Liver (tissue), 3 donors: ENCODE results near the gene IKZF3.

Experiments
- CTCF ChIP-seq: fragments of 150-350 bp; IDR thresholded peaks from 2 replicates; pipeline ENCODE4 v1.5.1; 2017; ENCODE audit warnings: improper control_type of control experiment, low read depth, low read length; ENCODE audit not compliant: missing input control
- EGR1 ChIP-seq, 2 donors: IDR thresholded peaks; 2 replicates each; pipeline ENCODE4 v1.6.1; 2016 to 2018; ENCODE audit warnings: antibody characterized with exemption in 2 of 2, low read depth in 2 of 2
- FOXA1 ChIP-seq: IDR thresholded peaks from 2 replicates; pipeline ENCODE4 v1.6.1; 2016; ENCODE audit warnings: antibody characterized with exemption
- HNF4G ChIP-seq: IDR thresholded peaks from 2 replicates; pipeline ENCODE4 v1.6.1; 2016; ENCODE audit warnings: antibody characterized with exemption
- JUND ChIP-seq, 2 donors: IDR thresholded peaks; 2 replicates each; pipeline ENCODE4 v1.6.1; 2016; ENCODE audit warnings: antibody characterized with exemption in 2 of 2
- MAX ChIP-seq: IDR thresholded peaks from 2 replicates; pipeline ENCODE4 v1.6.1; 2016; ENCODE audit warnings: antibody characterized with exemption
- RAD21 ChIP-seq, 2 donors: IDR thresholded peaks; 2 replicates each; pipeline ENCODE4 v1.6.1; 2016; ENCODE audit warnings: antibody characterized with exemption in 2 of 2, mild to moderate bottlenecking in 2 of 2
- RXRA ChIP-seq, 2 donors: IDR thresholded peaks; 2 replicates each; pipeline ENCODE4 v1.6.1; 2017 to 2018; ENCODE audit warnings: antibody characterized with exemption in 2 of 2, mild to moderate bottlenecking in 1 of 2
- TAF1 ChIP-seq: conservative IDR thresholded peaks from 2 replicates; pipeline ENCODE4 v1.6.1; 2016; ENCODE audit warnings: antibody characterized with exemption, mild to moderate bottlenecking
- YY1 ChIP-seq: IDR thresholded peaks from 2 replicates; pipeline ENCODE4 v1.6.1; 2016; ENCODE audit warnings: antibody characterized with exemption, mild to moderate bottlenecking
- ZBTB33 ChIP-seq: IDR thresholded peaks from 2 replicates; pipeline ENCODE4 v1.6.1; 2016; ENCODE audit warnings: antibody characterized with exemption
- TF ChIP-seq, protein P1 (sequence below): IDR thresholded peaks from 2 replicates; pipeline ENCODE4 v1.6.1; 2016; ENCODE audit warnings: antibody characterized with exemption, mild to moderate bottlenecking
- TF ChIP-seq, protein P2 (sequence below): IDR thresholded peaks from 2 replicates; pipeline ENCODE4 v1.6.1; 2016; ENCODE audit warnings: antibody characterized with exemption
- donor health status: healthy.
- donor health status: healthy.

DNA sequence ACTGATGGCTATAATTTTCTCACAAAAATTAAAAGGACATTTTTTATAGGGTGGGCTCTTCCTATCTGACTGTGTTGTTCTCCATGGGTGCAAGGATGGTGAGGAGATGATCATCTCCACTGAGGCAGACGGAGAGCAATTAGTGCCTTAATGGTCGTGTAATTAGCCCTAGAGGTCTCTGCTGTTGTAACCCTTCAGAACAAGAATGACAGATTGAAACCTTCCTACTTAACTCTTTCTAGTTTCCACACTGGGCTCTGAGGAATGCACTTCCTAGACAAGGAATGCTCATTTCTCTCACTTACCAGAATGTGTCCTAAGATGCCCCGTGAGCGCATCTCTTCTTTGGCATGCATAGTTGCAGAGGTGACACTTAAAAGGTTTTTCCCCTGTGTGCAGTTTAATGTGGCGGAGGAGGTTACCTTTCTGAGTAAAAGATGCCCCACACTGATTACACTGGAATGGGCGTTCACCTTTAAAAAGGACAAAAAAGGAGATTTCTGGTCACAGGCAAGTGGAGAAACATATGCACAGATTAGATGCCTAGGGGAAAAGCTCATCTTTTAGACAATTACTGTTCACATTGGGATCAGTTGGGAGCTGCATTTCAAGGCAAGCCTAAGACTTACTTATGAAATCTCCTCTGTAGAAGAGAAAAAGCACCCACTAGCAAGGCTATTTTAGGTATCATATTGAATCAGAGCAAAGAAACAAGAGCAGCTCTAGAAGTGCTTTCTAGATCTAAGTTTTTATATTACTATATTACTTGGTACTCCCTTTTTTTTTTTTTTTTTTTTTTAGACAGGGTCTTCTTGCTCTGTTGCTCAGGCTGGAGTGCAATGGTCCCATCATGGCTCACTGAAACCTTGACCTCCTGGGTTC is 72.8 kb downstream of the IKZF3 start:
- TF ChIP-seq CTCF (no peak), TAF1 (no peak), JUND (IDR thresholded peaks at IDR 0.05) (no peak), MAX (no peak), HNF4G (no peak), RXRA (IDR thresholded peaks at IDR 0.05) (no peak), FOXA1 (no peak), RAD21 (IDR thresholded peaks at IDR 0.05) (no peak), YY1 (no peak), ZBTB33 (no peak), EGR1 (IDR thresholded peaks at IDR 0.05; ENCODE audit: low read depth in 2 of 2) (no peak)
- TF ChIP-seq, protein P1, sequence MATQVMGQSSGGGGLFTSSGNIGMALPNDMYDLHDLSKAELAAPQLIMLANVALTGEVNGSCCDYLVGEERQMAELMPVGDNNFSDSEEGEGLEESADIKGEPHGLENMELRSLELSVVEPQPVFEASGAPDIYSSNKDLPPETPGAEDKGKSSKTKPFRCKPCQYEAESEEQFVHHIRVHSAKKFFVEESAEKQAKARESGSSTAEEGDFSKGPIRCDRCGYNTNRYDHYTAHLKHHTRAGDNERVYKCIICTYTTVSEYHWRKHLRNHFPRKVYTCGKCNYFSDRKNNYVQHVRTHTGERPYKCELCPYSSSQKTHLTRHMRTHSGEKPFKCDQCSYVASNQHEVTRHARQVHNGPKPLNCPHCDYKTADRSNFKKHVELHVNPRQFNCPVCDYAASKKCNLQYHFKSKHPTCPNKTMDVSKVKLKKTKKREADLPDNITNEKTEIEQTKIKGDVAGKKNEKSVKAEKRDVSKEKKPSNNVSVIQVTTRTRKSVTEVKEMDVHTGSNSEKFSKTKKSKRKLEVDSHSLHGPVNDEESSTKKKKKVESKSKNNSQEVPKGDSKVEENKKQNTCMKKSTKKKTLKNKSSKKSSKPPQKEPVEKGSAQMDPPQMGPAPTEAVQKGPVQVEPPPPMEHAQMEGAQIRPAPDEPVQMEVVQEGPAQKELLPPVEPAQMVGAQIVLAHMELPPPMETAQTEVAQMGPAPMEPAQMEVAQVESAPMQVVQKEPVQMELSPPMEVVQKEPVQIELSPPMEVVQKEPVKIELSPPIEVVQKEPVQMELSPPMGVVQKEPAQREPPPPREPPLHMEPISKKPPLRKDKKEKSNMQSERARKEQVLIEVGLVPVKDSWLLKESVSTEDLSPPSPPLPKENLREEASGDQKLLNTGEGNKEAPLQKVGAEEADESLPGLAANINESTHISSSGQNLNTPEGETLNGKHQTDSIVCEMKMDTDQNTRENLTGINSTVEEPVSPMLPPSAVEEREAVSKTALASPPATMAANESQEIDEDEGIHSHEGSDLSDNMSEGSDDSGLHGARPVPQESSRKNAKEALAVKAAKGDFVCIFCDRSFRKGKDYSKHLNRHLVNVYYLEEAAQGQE = no peak
- TF ChIP-seq, protein P2, sequence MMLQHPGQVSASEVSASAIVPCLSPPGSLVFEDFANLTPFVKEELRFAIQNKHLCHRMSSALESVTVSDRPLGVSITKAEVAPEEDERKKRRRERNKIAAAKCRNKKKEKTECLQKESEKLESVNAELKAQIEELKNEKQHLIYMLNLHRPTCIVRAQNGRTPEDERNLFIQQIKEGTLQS = no peak
